IPS-20b (cell line): ENCODE results near the gene LMX1B.
A peak's percentile ranks its signal among the peaks of the same experiment; 100 is the strongest.

Experiments used
- H3K27ac ChIP-seq: one replicate; pipeline ENCODE4 v1.5.1; 2013; ENCODE audit warnings: low read length
- H3K27me3 ChIP-seq: 2 replicates; pipeline ENCODE4 v1.6.1; 2013; ENCODE audit warnings: mild to moderate bottlenecking, low read length, inconsistent platforms; ENCODE audit not compliant: insufficient read depth
- H3K36me3 ChIP-seq: 2 replicates; pipeline ENCODE4 v1.6.1; 2013; ENCODE audit warnings: low read depth, mild to moderate bottlenecking, inconsistent platforms, low read length, moderate library complexity; ENCODE audit not compliant: insufficient read depth
- H3K4me1 ChIP-seq: 2 replicates; pipeline ENCODE4 v1.6.1; 2013; ENCODE audit warnings: mild to moderate bottlenecking, control low read depth, inconsistent platforms, low read length, moderate library complexity; ENCODE audit not compliant: insufficient read depth
- H3K4me3 ChIP-seq: 2 replicates; pipeline ENCODE4 v1.5.1; 2013; ENCODE audit warnings: mild to moderate bottlenecking, low read length, inconsistent platforms
- H3K9ac ChIP-seq: 2 replicates; pipeline ENCODE4 v1.6.1; 2013; ENCODE audit warnings: low read depth, mild to moderate bottlenecking, inconsistent platforms, low read length, moderate library complexity
- H3K9me3 ChIP-seq: 2 replicates; pipeline ENCODE4 v1.6.1; 2013; ENCODE audit warnings: mild to moderate bottlenecking, low read depth, low read length, inconsistent platforms; ENCODE audit not compliant: insufficient read depth

LMX1B gene

DNA sequence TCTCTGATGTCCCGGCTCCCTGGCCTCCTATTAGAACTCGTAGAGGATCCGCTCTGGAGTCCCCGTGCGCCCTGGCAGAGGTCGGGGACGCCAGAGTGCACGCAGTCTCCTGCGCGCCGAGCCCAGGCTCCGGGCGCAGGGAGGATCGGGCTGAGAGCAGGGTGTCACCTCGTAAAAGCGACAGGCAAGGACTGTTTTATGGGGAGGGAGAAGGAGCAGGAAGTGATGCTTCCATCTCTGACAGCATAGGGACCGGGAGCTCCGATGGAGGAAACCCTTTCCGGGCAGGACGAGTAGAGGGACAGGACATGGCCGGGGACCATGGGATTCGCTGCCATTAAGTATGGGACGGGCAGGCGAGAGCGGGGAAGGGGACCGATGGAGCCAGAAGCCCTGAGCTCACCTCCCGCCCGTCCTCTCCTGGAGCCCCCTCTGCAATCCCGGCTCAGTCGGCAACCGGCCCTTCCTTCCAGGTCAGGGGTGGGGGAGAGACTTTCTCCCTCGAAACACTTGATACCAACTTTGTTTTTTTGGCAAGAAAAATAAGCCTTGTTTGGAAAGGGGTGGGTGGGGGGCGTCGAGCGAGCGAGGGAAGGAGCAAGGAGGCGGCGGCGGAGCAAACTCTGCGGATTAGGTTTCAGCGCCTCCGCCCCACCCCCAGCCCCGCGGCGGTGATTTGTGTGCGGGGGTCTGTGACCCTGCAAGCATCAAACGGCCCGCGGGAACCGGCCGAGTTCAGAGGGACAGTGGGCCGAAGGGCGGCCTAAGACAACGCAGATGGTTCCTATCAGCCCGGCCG lies 12.6 kb downstream of the LMX1B start:
- Histone ChIP-seq H3K27me3 (peaks cover 100% of the 10 kb centered on the region), H3K9me3 (no peaks in the 10 kb centered on the region), H3K4me3 (peak overlapping the region; percentile 52), H3K36me3 (no peaks in the 10 kb centered on the region), H3K27ac (no peak overlapping the region), H3K9ac (no peak overlapping the region), H3K4me1 (peaks cover 9% of the 10 kb centered on the region; the same call in 1 of the 2 replicates)

DNA sequence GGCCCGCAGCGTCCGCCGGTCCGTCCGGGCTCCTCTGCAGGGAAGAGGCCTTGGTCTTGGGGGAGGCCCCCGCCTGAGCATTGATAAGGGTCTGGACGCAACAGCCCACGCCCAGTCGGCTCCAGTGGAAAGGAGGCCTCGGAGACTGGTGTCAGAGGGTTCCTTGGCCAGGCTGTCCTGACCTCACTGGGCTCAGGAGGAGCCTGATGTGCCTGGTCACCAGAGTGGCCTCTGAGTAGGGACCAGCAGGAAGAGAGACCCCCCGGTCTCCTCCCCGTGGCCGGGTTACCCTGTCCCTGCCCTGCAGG lies 13.2 kb downstream of the LMX1B start:
- peaks cover 100% of the 10 kb centered on the region for H3K27me3 ChIP-seq

DNA sequence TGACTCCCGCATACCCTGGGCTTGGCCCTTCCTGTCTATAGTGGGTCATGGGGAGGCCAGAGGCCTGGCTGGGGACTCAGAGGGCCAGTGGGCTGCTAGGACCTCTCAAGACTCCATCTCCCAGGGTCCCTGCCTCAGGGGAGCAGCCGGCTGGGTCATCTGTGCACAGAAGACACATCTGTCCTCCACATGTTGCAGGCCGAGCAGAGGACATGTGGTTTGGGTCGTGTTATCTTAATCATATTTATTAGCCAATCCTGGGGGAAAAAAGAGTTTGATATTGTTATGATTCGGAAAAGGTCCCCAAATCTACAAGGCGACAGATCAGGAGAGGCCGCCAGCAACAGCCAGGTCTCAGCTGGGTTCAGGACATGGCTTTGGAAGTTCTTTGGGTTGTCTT lies 14.4 kb downstream of the LMX1B start:
- peaks cover 100% of the 10 kb centered on the region for H3K27me3 ChIP-seq
- H3K4me1 ChIP-seq = peaks cover 9% of the 10 kb centered on the region; the same call in 1 of the 2 replicates
- H3K9me3 ChIP-seq = no peaks in the 10 kb centered on the region
- no peak overlapping the region for H3K9ac ChIP-seq
- H3K36me3 ChIP-seq = no peaks in the 10 kb centered on the region
- H3K4me3 ChIP-seq = no peak overlapping the region
- H3K27ac ChIP-seq = no peak overlapping the region

More for the DNA sequence above, 13.2 kb downstream of the LMX1B start:
- H3K36me3 ChIP-seq = no peaks in the 10 kb centered on the region
- H3K4me1 ChIP-seq = peaks cover 9% of the 10 kb centered on the region; the same call in 1 of the 2 replicates
- H3K9ac ChIP-seq = no peak overlapping the region
- no peaks in the 10 kb centered on the region for H3K9me3 ChIP-seq
- H3K27ac ChIP-seq = no peak overlapping the region
- peak overlapping the region; percentile 52; the same call in 1 of the 2 replicates for H3K4me3 ChIP-seq

DNA sequence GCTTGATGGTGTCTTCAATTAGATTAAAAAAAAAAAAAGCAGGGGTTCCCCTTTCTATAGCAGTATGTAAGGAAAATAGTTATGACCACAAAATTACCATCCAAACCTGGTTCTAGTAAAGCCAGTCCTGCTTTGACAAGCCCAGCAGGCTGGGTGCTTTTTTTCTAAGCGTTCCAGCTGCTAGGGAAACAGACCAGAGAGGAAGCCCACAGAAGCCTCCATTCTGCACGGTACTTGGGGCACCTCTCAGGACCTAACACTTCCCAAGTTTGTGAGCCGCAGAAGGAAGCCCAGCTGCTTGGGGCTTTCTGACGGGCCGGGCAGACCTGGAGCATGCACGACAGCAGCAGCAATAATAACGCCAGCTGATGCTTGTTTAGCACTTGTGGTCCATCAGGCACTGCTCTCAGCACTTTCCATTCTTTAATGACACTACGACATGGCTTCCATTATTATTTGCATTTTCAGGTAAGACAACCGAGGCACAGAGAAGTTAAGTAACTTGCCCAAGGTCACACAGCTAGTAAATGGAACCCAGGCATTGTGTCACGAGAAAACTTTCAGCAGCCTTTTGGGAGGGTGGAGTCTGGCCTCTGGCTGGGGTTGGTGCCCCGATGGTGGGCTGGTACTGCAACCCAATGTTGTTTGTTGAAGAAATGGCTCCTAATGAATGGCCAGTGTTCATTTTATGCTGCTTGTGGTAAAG lies 15.4 kb downstream of the LMX1B start:
- H3K27ac ChIP-seq = no peak overlapping the region
- no peak overlapping the region for H3K9ac ChIP-seq
- H3K27me3 ChIP-seq = peaks cover 100% of the 10 kb centered on the region

DNA sequence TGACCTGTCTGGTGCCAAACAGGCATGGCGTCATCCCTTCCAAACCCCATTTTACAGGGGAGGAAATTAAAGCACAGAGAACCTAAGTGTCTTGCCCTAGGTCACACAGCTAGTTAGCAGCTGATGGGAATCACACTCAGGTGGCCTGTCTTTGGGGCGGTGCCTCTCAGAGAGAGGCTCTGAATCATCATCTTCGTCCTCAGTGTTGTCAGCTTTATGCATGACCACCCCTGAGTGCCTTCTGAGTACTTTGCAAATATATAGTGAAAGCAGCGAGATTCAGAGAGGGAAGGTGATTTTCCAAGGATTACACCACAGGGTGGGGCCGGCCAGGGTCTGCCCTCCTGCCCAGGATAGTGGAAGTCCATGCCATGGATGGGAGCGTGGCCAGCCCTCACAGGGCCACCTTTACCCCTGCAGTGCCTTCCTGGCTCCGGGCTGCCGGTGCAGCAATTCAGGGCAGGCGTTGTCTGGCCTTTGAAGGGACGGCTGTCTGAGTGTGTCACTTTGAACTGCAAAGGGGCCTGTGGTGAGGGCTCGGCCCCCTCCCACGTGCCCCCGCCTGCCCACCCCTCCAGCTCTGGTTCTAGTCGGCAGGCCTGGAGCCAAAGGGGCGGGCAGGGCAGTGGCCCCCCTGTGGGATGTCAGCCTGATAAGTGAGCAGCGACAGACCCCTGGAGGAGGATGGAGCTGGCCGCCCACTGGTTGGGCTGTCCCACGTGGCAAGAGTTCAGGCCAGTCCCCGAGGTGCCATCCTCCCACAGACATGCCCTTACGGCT lies 16.9 kb downstream of the LMX1B start:
- no peak overlapping the region for H3K27ac ChIP-seq
- no peaks in the 10 kb centered on the region for H3K36me3 ChIP-seq
- no peaks in the 10 kb centered on the region; the same call in 1 of the 2 replicates for H3K4me1 ChIP-seq
- H3K9me3 ChIP-seq = no peaks in the 10 kb centered on the region
- no peak overlapping the region for H3K4me3 ChIP-seq
- peaks cover 100% of the 10 kb centered on the region for H3K27me3 ChIP-seq
- no peak overlapping the region for H3K9ac ChIP-seq

More for the DNA sequence above, 15.4 kb downstream of the LMX1B start:
- Histone ChIP-seq H3K4me3 (no peak overlapping the region), H3K4me1 (peaks cover 6% of the 10 kb centered on the region; the same call in 1 of the 2 replicates), H3K9me3 (no peaks in the 10 kb centered on the region), H3K36me3 (no peaks in the 10 kb centered on the region)

DNA sequence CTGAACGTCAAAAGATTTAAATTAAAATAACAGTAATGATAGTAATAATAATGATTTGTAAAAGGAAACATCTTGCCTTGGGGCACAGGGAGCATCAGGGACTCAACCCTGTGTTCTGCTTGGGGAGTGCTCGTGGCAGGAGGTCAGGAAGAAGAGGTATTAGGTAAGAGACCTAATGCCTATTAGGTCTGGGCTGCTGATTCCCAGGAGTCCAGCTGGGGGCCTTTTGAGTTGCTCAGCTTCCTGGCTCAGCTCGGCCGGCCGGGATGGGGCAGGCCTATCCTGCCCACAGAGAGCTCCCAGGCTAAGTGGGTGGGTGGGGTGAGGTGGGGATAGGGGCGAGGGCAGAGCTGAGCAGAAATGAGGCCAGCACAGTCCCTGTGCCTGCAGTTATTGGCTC lies 17.5 kb downstream of the LMX1B start:
- Histone ChIP-seq H3K4me1 (no peaks in the 10 kb centered on the region; the same call in 1 of the 2 replicates), H3K9me3 (no peaks in the 10 kb centered on the region), H3K4me3 (no peak overlapping the region), H3K9ac (no peak overlapping the region), H3K36me3 (no peaks in the 10 kb centered on the region), H3K27me3 (peaks cover 100% of the 10 kb centered on the region), H3K27ac (no peak overlapping the region)

DNA sequence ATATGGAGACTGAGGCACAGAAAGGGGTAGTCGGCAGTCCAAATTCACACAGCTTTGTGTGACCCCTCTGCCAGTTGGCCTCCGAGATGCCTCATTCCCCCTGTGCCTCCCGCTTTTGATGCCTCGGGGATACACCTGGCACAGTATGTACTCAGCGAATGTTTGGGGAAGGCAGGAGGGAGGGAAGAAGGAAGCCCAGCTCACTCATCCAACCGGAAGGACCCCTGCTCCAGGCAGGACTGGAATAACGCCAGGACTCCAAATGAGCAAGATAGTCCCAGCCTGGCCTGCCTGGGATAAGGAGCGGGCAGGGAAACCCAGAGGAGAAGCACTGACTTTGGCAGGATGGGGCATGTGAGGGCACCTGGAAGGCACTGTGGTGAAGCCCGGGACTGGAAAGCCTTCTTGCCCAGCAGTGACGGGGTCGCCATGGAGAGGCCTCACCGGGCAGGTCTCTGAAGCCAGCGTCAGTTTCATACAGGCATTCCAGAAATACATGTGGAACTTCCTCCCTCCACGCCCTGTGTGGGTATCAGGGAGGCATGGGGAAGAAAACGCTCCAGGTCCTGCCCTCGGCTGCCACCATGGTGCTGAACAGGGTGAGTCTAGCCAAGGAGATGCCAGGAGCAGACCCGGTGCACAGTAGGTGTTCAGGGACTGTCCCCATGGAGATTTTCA lies 20.3 kb downstream of the LMX1B start:
- Histone ChIP-seq H3K27me3 (peaks cover 100% of the 10 kb centered on the region), H3K9me3 (no peaks in the 10 kb centered on the region), H3K27ac (no peak overlapping the region), H3K9ac (no peak overlapping the region), H3K4me3 (no peak overlapping the region), H3K4me1 (peaks cover under 1% of the 10 kb centered on the region; the same call in 1 of the 2 replicates), H3K36me3 (no peaks in the 10 kb centered on the region)

DNA sequence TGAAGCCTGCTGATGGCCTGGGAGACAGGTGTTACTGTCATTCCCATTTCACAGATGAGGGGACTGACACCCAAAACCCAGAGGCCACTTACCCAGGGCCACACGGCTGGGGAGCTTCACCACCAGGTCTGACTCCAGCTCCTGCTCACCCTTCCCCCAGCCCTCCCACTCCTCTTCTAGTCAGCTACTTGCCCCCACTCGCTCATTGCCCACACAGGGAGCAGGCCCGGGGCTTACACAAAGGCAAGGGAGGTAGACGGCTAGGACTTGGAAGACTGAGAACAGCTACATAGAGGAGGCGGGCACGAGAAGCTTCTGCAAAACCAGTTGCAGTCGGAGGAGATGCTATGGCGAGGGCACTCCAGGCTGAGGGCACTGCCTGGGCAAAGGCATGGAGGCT lies 21.3 kb downstream of the LMX1B start:
- no peaks in the 10 kb centered on the region for H3K36me3 ChIP-seq
- H3K27me3 ChIP-seq = peaks cover 100% of the 10 kb centered on the region
- H3K4me1 ChIP-seq = peaks cover 5% of the 10 kb centered on the region; the same call in 1 of the 2 replicates
- H3K27ac ChIP-seq = no peak overlapping the region
- H3K9me3 ChIP-seq = no peaks in the 10 kb centered on the region
- no peak overlapping the region for H3K9ac ChIP-seq
- H3K4me3 ChIP-seq = no peak overlapping the region

DNA sequence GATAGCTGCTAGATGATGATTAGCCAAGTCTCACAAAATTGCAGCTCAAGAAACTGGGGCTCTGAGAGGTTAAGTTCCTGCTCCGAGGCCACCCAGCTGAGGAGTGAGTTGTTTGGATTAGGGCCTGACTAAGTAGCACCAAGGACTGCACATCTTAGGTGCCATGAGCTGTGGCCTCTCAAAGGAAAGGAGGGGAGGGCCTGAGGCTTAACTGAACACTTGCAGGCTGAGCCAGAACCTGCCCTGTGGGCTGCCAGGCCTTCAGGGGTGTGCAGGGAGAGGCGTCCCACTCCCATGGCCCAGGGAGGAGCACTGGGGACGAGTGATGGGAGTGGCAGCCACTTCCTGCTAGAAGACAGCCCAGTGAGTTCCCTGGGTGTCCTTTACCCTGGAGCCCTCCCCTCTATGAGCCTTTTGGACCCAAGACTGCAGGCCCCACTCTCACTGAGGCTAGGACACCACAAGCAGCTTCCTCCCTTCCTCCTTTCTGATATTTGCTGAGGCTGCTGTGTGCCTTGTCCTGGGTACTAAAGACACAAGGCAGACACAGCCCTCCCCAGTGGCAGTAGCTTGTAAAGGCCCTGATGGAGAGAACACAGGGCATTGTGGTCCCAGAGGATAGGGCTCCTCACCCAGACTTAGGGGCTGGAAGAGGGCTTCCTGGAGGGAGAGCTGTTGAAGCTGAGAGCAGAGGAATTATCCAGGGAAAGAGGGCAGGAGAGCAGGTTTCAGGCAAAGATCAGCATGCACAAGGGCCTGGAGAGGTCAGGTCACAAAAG lies 22.1 kb downstream of the LMX1B start:
- no peaks in the 10 kb centered on the region for H3K36me3 ChIP-seq
- no peaks in the 10 kb centered on the region for H3K9me3 ChIP-seq
- H3K9ac ChIP-seq = no peak overlapping the region
- H3K4me1 ChIP-seq = peaks cover 5% of the 10 kb centered on the region; the same call in 1 of the 2 replicates
- H3K4me3 ChIP-seq = no peak overlapping the region
- H3K27ac ChIP-seq = no peak overlapping the region
- peaks cover 100% of the 10 kb centered on the region for H3K27me3 ChIP-seq

DNA sequence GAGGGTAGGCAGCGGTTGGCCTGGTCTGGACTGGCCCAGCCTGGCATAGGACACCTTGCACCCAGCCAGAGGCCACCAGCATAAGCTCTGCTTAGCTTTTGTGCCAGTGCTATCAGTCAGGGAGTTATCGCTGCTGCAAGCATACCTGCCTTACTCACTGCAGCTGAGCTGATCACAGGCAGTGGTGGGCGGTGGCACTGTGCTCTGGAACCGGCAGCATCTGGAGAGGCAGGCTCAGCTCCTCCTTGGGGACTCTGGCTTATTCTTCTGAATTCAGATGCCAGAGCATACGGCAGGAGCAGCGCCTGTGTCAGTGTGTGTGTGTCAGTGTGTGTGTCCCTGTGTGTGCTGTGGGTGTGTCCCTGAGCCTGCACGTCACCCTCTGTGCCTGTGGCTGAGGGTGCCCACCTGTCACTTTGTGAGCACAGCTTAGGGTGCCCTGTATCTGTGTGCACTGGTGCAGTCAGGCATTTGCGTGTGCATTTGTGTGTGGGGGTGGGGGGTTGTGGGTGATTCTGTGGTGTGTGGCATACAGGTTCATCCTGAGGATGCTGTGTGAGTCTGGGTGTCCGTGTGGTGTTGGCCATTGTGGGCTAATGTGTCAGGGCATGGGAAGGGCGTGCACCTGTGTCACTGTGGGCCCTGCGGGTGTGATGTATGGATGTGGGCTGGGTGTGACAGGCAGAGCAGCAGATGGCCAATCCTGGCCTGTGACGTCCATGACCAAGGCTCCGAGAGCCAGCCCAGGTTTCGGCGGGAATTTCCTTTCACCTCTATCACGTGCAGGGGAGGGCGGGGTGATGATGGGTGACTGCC lies 23.5 kb downstream of the LMX1B start:
- Histone ChIP-seq H3K27me3 (peaks cover 100% of the 10 kb centered on the region), H3K4me3 (no peak overlapping the region), H3K27ac (no peak overlapping the region), H3K4me1 (peaks cover 5% of the 10 kb centered on the region; the same call in 1 of the 2 replicates), H3K36me3 (no peaks in the 10 kb centered on the region), H3K9ac (no peak overlapping the region), H3K9me3 (no peaks in the 10 kb centered on the region)
